Measurements from ENCODE around the gene SLC25A26.

SLC25A26 gene

GRCh38 chr3:66377800-66378199 is 157.0 kb downstream of the SLC25A26 start:
- no peak for DNase-seq (ENCODE audit: low read depth in 1 of 2, low spot score in 1 of 2)
- TF ChIP-seq JUND (IDR thresholded peaks at IDR 0.05; ENCODE audit: low read depth) = no peak
- in situ Hi-C loops (cut with HindIII; ENCODE audit: low pct_unique_long_range_greater_than_20kb, low sequenced_read_pairs) = no loop called here

- DNase-seq (ENCODE audit: low read depth in 1 of 2, low spot score in 1 of 2) = peak in 1 of 2 experiments; percentile 13
- TF ChIP-seq JUND (IDR thresholded peaks at IDR 0.05; ENCODE audit: low read depth) = no peak
- in situ Hi-C loops (cut with HindIII; ENCODE audit: low pct_unique_long_range_greater_than_20kb, low sequenced_read_pairs) = no loop called here
Observed at GRCh38 chr3:66378256-66378655, 157.5 kb downstream of the SLC25A26 start.

- no peak for DNase-seq (ENCODE audit: low read depth in 1 of 2, low spot score in 1 of 2)
- no peak for TF ChIP-seq JUND (IDR thresholded peaks at IDR 0.05; ENCODE audit: low read depth)
- in situ Hi-C loops (cut with HindIII; ENCODE audit: low pct_unique_long_range_greater_than_20kb, low sequenced_read_pairs) = no loop called here
Observed at GRCh38 chr3:66379565-66379964, 158.8 kb downstream of the SLC25A26 start.

GRCh38 chr3:66380200-66380932 is 159.6 kb downstream of the SLC25A26 start:
- DNase-seq (ENCODE audit: low read depth in 1 of 2, low spot score in 1 of 2) = no peak
- TF ChIP-seq JUND (IDR thresholded peaks at IDR 0.05; ENCODE audit: low read depth) = no peak
- in situ Hi-C loops (cut with HindIII; ENCODE audit: low pct_unique_long_range_greater_than_20kb, low sequenced_read_pairs) = no loop called here

GRCh38 chr3:66381626-66382025 is 160.8 kb downstream of the SLC25A26 start:
- DNase-seq (ENCODE audit: low read depth in 1 of 2, low spot score in 1 of 2) = no peak
- in situ Hi-C loops (cut with HindIII; ENCODE audit: low pct_unique_long_range_greater_than_20kb, low sequenced_read_pairs) = no loop called here
- no peak for TF ChIP-seq JUND (IDR thresholded peaks at IDR 0.05; ENCODE audit: low read depth)

GRCh38 chr3:66382142-66382541 is 161.3 kb downstream of the SLC25A26 start:
- no peak for TF ChIP-seq JUND (IDR thresholded peaks at IDR 0.05; ENCODE audit: low read depth)
- no peak for DNase-seq (ENCODE audit: low read depth in 1 of 2, low spot score in 1 of 2)
- in situ Hi-C loops (cut with HindIII; ENCODE audit: low pct_unique_long_range_greater_than_20kb, low sequenced_read_pairs) = no loop called here

GRCh38 chr3:66383023-66383422 is 162.2 kb downstream of the SLC25A26 start:
- no peak for TF ChIP-seq JUND (IDR thresholded peaks at IDR 0.05; ENCODE audit: low read depth)
- no peak for DNase-seq (ENCODE audit: low read depth in 1 of 2, low spot score in 1 of 2)
- in situ Hi-C loops (cut with HindIII; ENCODE audit: low pct_unique_long_range_greater_than_20kb, low sequenced_read_pairs) = no loop called here

GRCh38 chr3:66383998-66384745 is 163.4 kb downstream of the SLC25A26 start:
- in situ Hi-C loops (cut with HindIII; ENCODE audit: low pct_unique_long_range_greater_than_20kb, low sequenced_read_pairs) = no loop called here

GRCh38 chr3:66385066-66385465 is 164.3 kb downstream of the SLC25A26 start:
- no peak for DNase-seq (ENCODE audit: low read depth in 1 of 2, low spot score in 1 of 2)
- in situ Hi-C loops (cut with HindIII; ENCODE audit: low pct_unique_long_range_greater_than_20kb, low sequenced_read_pairs) = no loop called here
- no peak for TF ChIP-seq JUND (IDR thresholded peaks at IDR 0.05; ENCODE audit: low read depth)

More at GRCh38 chr3:66383998-66384745, 163.4 kb downstream of the SLC25A26 start:
- no peak for TF ChIP-seq JUND (IDR thresholded peaks at IDR 0.05; ENCODE audit: low read depth)
- no peak for DNase-seq (ENCODE audit: low read depth in 1 of 2, low spot score in 1 of 2)

GRCh38 chr3:66386011-66386924 is 165.5 kb downstream of the SLC25A26 start:
- no peak for TF ChIP-seq JUND (IDR thresholded peaks at IDR 0.05; ENCODE audit: low read depth)
- no peak for DNase-seq (ENCODE audit: low read depth in 1 of 2, low spot score in 1 of 2)
- in situ Hi-C loops (cut with HindIII; ENCODE audit: low pct_unique_long_range_greater_than_20kb, low sequenced_read_pairs) = no loop called here

- TF ChIP-seq JUND (IDR thresholded peaks at IDR 0.05; ENCODE audit: low read depth) = no peak
- in situ Hi-C loops (cut with HindIII; ENCODE audit: low pct_unique_long_range_greater_than_20kb, low sequenced_read_pairs) = no loop called here
- no peak for DNase-seq (ENCODE audit: low read depth in 1 of 2, low spot score in 1 of 2)
Observed at GRCh38 chr3:66386925-66387650, 166.3 kb downstream of the SLC25A26 start.

GRCh38 chr3:66390013-66390412 is 169.2 kb downstream of the SLC25A26 start:
- in situ Hi-C loops (cut with HindIII; ENCODE audit: low pct_unique_long_range_greater_than_20kb, low sequenced_read_pairs) = no loop called here
- TF ChIP-seq JUND (IDR thresholded peaks at IDR 0.05; ENCODE audit: low read depth) = no peak
- DNase-seq (ENCODE audit: low read depth in 1 of 2, low spot score in 1 of 2) = no peak

All from T47D (cell line).